GM19324 (cell line): ENCODE data around the gene ZBTB33.

ENCODE experiments used
- ATAC-seq: cut with Tn5 transposase; IDR thresholded peaks from one replicate; pipeline ENCODE4 v1.9.1; 2021; ENCODE audit warnings: mild to moderate bottlenecking, moderate library complexity; ENCODE audit not compliant: unreplicated experiment, low FRiP score

ZBTB33 gene

GRCh38 chrX:120250522-120251271 is at the start of gene ZBTB33:
TSS of gene ZBTB33 (plus strand) at chrX:120250812. CDS start at chrX:120253416, 2,604 bp downstream.
- peak; percentile 99 for ATAC-seq

- ATAC-seq = no peak
Observed at GRCh38 chrX:120200851-120201250, 49.8 kb upstream of the ZBTB33 start.

GRCh38 chrX:120205816-120206753 is 44.5 kb upstream of the ZBTB33 start:
- ATAC-seq = no peak

- no peak for ATAC-seq
Observed at GRCh38 chrX:120207009-120207605, 43.5 kb upstream of the ZBTB33 start.

GRCh38 chrX:120213438-120214265 is 37.0 kb upstream of the ZBTB33 start:
- ATAC-seq = no peak

GRCh38 chrX:120223374-120223773 is 27.2 kb upstream of the ZBTB33 start:
- ATAC-seq = no peak

- no peak for ATAC-seq
Observed at GRCh38 chrX:120224388-120224787, 26.2 kb upstream of the ZBTB33 start.

- ATAC-seq = no peak
Observed at GRCh38 chrX:120228187-120228908, 22.3 kb upstream of the ZBTB33 start.

GRCh38 chrX:120235284-120235683 is 15.3 kb upstream of the ZBTB33 start:
- ATAC-seq = no peak

- no peak for ATAC-seq
Observed at GRCh38 chrX:120236687-120237479, 13.7 kb upstream of the ZBTB33 start.

GRCh38 chrX:120238933-120239332 is 11.7 kb upstream of the ZBTB33 start:
- no peak for ATAC-seq

GRCh38 chrX:120242813-120243212 is 7.8 kb upstream of the ZBTB33 start:
- ATAC-seq = no peak

GRCh38 chrX:120244395-120244734 is 6.2 kb upstream of the ZBTB33 start:
- ATAC-seq = peak; percentile 9

- peak; percentile 64 for ATAC-seq
Observed at GRCh38 chrX:120244735-120245498, 5.7 kb upstream of the ZBTB33 start.

GRCh38 chrX:120251471-120252011 is 929 bp downstream of the ZBTB33 start:
- no peak for ATAC-seq

GRCh38 chrX:120253784-120254183 is 3.2 kb downstream of the ZBTB33 start:
- no peak for ATAC-seq

GRCh38 chrX:120260369-120260768 is 9.8 kb downstream of the ZBTB33 start:
- ATAC-seq = no peak
